ENCODE results near the gene IWS1.
"Not testable (repeated sequence)": the region's sequence is repeated elsewhere in the genome, so short reads cannot be mapped to it uniquely, and the experiment has no call there.

DNA sequence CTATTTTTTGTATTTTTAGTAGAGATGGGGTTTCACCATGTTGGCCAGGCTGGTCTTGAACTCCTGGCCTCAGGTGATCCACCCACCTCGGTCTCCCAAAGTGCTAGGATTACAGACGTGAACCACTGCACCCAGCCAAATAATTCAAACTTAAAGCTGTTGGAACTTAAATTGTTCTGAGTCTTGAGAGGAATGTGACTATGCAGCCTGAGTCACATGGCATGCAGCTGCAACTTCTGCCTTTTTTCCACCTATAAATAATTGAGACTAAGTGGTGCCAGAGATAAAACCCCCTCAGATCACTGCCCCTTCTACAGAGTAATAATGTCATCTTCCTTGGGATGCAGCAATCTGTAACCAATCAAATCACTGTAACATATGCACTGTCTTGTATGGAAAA lies 3.1 kb upstream of the IWS1 start:
- not testable (repeated sequence) for TF ChIP-seq CTCF (IDR thresholded peaks at IDR 0.05 in 2 of 3, conservative IDR thresholded peaks at IDR 0.05 in 1 of 3; ENCODE audit: borderline replicate concordance in 1 of 3, insufficient read depth in 1 of 3, low read depth in 2 of 3, low read length in 2 of 3); POLR2AphosphoS5 (IDR thresholded peaks at IDR 0.05; ENCODE audit: low read depth, low read length); ZNF274 (IDR thresholded peaks at IDR 0.05; ENCODE audit: low read depth, low read length); POLR2A (IDR thresholded peaks at IDR 0.05; ENCODE audit: borderline replicate concordance, extremely low read depth, insufficient read depth, insufficient read length); FOSL1 (IDR thresholded peaks at IDR 0.05; ENCODE audit: low read depth); RAD21 (IDR thresholded peaks at IDR 0.05; ENCODE audit: low read depth); EZH2phosphoT487 (IDR thresholded peaks at IDR 0.05; ENCODE audit: borderline replicate concordance); JUND (IDR thresholded peaks at IDR 0.05); EZH2 (IDR thresholded peaks at IDR 0.05); SP1 (IDR thresholded peaks at IDR 0.05; ENCODE audit: low read depth); YY1 (IDR thresholded peaks at IDR 0.05; ENCODE audit: extremely low read depth, insufficient replicate concordance, low read depth, low read length); CEBPB (IDR thresholded peaks at IDR 0.05; ENCODE audit: low read depth)
- TF ChIP-seq, protein P1, sequence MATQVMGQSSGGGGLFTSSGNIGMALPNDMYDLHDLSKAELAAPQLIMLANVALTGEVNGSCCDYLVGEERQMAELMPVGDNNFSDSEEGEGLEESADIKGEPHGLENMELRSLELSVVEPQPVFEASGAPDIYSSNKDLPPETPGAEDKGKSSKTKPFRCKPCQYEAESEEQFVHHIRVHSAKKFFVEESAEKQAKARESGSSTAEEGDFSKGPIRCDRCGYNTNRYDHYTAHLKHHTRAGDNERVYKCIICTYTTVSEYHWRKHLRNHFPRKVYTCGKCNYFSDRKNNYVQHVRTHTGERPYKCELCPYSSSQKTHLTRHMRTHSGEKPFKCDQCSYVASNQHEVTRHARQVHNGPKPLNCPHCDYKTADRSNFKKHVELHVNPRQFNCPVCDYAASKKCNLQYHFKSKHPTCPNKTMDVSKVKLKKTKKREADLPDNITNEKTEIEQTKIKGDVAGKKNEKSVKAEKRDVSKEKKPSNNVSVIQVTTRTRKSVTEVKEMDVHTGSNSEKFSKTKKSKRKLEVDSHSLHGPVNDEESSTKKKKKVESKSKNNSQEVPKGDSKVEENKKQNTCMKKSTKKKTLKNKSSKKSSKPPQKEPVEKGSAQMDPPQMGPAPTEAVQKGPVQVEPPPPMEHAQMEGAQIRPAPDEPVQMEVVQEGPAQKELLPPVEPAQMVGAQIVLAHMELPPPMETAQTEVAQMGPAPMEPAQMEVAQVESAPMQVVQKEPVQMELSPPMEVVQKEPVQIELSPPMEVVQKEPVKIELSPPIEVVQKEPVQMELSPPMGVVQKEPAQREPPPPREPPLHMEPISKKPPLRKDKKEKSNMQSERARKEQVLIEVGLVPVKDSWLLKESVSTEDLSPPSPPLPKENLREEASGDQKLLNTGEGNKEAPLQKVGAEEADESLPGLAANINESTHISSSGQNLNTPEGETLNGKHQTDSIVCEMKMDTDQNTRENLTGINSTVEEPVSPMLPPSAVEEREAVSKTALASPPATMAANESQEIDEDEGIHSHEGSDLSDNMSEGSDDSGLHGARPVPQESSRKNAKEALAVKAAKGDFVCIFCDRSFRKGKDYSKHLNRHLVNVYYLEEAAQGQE (IDR thresholded peaks at IDR 0.05; ENCODE audit: low read depth) = not testable (repeated sequence)

Measured in HCT116 (cell line).